HepG2 (cell line): Measurements from ENCODE around the gene KPNB1. TPM values are rescaled to one million over a fixed set of nuclear protein-coding genes. Genes with fewer than 3 reads are reported as not detected.

Source experiments
- HNRNPH1 ChIP-seq: fragments of 200-400 bp; formaldehyde crosslinking; optimal IDR thresholded peaks from 2 replicates; pipeline ENCODE3; 2017; ENCODE audit warnings: mild to moderate bottlenecking, low read depth, low read length
- HNRNPK ChIP-seq: fragments of 200-400 bp; formaldehyde crosslinking; IDR thresholded peaks from 2 replicates; pipeline ENCODE4 v1.6.1; 2018; ENCODE audit warnings: low read length, low read depth, moderate library complexity, mild to moderate bottlenecking; ENCODE audit not compliant: poor library complexity, severe bottlenecking
- PHF21A ChIP-seq: sonication (generic); formaldehyde crosslinking; IDR thresholded peaks from 2 replicates; pipeline ENCODE4 v1.5.0; 2020; ENCODE audit warnings: mild to moderate bottlenecking, missing genetic modification reagents
- PPARG ChIP-seq: conservative IDR thresholded peaks from 2 replicates; pipeline ENCODE4 v1.6.1; 2016; ENCODE audit warnings: missing biosample characterization, missing genetic modification reagents
- SOX6 ChIP-seq, 2 experiments: fragments of 450-650 bp in 1 of 2; sonication (generic) in 1 of 2; formaldehyde crosslinking in 1 of 2; IDR thresholded peaks; 2 replicates each; pipeline versions ENCODE4 v1.4.0 to v1.6.1; 2017 to 2020; ENCODE audit warnings: antibody characterized with exemption in 1 of 2, mild to moderate bottlenecking in 1 of 2, missing genetic modification reagents in 1 of 2
- U2AF1 ChIP-seq: fragments of 200-400 bp; formaldehyde crosslinking; optimal IDR thresholded peaks from 2 replicates; pipeline ENCODE3; 2017; ENCODE audit warnings: mild to moderate bottlenecking, low read depth, low read length
- ZBTB8A ChIP-seq: sonication (generic); formaldehyde crosslinking; IDR thresholded peaks from 2 replicates; pipeline ENCODE4 v1.4.0; 2020; ENCODE audit warnings: mild to moderate bottlenecking, low read depth, missing genetic modification reagents, borderline replicate concordance
- ZFP90 ChIP-seq: sonication (generic); formaldehyde crosslinking; IDR thresholded peaks from 2 replicates; pipeline ENCODE4 v1.8.0; 2022; ENCODE audit warnings: missing genetic modification reagents, mild to moderate bottlenecking, inconsistent platforms, borderline replicate concordance
- ZSCAN29 ChIP-seq: sonication (generic); formaldehyde crosslinking; conservative IDR thresholded peaks from 2 replicates; pipeline ENCODE4 v1.4.0; 2020; ENCODE audit warnings: mild to moderate bottlenecking, missing genetic modification reagents
- polyA plus RNA-seq, 8 experiments: library from polyadenylated mRNA; depleted of rRNA in 3 of 8; stranded (reverse) in 7 of 8; unstranded in 1 of 8; fragments of >200 nt; fragmentation: Illumina TruSeq in 4 of 8; extraction: Trizol in 4 of 8; gene quantifications; 2 replicates each; pipeline versions ENCODE4 v1.2.1 to v1.2.3, GENCODE V29; 2011 to 2016; ENCODE audit warnings: low read depth in 4 of 8, missing spikeins in 1 of 8, mixed read lengths in 1 of 8; ENCODE audit not compliant: insufficient read depth in 1 of 8
- total RNA-seq, 5 experiments: library from RNA; depleted of rRNA; stranded (reverse); fragments of >200 nt; fragmentation: Illumina TruSeq; extraction: Trizol; gene quantifications; 2 replicates each; pipeline ENCODE4 v1.2.3, GENCODE V29; 2016; ENCODE audit warnings: low read depth in 1 of 5
- TF ChIP-seq, protein P1 (sequence below): sonication (generic); formaldehyde crosslinking; IDR thresholded peaks from 2 replicates; pipeline ENCODE4 v1.4.0; 2020; ENCODE audit warnings: missing genetic modification reagents, mild to moderate bottlenecking, borderline replicate concordance
- TF ChIP-seq, protein P2 (sequence below): IDR thresholded peaks from 2 replicates; pipeline ENCODE4 v1.6.1; 2016; ENCODE audit warnings: low read depth, missing genetic modification reagents, missing compliant biosample characterization
- TF ChIP-seq, protein P3 (sequence below): sonication (generic); formaldehyde crosslinking; IDR thresholded peaks from 2 replicates; pipeline ENCODE4 v1.4.0; 2020; ENCODE audit warnings: missing genetic modification reagents, low read depth, mild to moderate bottlenecking, borderline replicate concordance
- TF ChIP-seq, protein P4 (sequence below): sonication (generic); formaldehyde crosslinking; IDR thresholded peaks from 2 replicates; pipeline ENCODE4 v1.4.0; 2020; ENCODE audit warnings: missing genetic modification reagents
- TF ChIP-seq, protein P5 (sequence below): sonication (generic); formaldehyde crosslinking; IDR thresholded peaks from 2 replicates; pipeline ENCODE4 v1.8.1; 2023; ENCODE audit warnings: mild to moderate bottlenecking, moderate library complexity, missing genetic modification reagents

KPNB1 gene
- total and polyA plus RNA-seq, 2 of the 13 experiments (the other 11 are each of a cell fraction or from before 2014, with no cell fraction given): 164 to 424 TPM

DNA sequence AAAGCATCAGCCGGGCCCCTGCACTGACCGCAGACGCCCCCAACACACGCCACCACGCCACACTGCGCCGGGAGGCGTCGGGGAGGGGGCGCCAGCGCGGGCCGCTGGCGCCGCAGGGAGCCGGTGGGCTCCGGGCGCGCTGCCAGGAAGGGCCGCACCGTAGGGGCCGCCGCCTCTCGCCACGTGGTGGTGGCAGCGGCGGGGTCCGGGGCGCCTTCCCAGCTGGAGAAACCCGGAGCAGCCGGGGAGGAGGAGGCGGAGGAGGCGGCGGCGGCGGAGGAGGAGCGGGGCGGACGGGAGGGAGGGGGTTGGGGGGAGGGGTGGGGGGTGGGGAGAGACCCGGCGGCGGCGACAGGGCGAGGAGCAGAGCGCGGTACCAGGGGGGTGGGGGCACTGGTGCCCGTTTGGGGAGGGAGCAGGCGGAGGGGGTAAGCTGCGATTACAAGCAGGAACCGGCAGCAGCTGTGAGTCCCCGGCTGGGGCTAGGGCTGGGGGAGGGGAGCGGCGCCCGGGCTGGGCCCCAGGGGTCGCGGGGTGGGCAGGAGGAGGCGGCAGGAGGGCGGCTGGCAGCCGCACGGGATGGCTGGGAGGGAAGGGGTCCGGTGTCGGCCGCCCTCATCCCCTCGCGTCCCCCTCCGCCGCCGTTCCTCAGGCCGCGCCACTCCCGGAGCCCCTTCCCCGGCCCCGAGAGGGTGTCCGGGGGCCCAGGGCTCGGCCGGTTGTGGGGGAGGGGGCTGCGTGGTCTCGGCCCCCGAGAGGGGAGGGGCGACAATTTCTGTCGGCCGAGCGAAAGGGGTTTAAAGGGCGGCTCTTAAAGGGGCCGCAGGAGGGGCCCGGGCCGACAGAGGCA lies 44.2 kb downstream of the KPNB1 start, which contains the start of gene TBKBP1 (continued):
- TF ChIP-seq HNRNPK (peak; percentile 78), PPARG (CRISPR knock-in tag) (no peak), U2AF1 (no peak), PHF21A (no peak), ZBTB8A (no peak), SOX6 (IDR thresholded peaks at IDR 0.05) (no peak), SOX6 (CRISPR knock-in tag; IDR thresholded peaks at IDR 0.05) (no peak), ZSCAN29 (CRISPR knock-in tag) (no peak), ZFP90 (CRISPR knock-in tag) (no peak), HNRNPH1 (no peak)
- TF ChIP-seq, protein P1, sequence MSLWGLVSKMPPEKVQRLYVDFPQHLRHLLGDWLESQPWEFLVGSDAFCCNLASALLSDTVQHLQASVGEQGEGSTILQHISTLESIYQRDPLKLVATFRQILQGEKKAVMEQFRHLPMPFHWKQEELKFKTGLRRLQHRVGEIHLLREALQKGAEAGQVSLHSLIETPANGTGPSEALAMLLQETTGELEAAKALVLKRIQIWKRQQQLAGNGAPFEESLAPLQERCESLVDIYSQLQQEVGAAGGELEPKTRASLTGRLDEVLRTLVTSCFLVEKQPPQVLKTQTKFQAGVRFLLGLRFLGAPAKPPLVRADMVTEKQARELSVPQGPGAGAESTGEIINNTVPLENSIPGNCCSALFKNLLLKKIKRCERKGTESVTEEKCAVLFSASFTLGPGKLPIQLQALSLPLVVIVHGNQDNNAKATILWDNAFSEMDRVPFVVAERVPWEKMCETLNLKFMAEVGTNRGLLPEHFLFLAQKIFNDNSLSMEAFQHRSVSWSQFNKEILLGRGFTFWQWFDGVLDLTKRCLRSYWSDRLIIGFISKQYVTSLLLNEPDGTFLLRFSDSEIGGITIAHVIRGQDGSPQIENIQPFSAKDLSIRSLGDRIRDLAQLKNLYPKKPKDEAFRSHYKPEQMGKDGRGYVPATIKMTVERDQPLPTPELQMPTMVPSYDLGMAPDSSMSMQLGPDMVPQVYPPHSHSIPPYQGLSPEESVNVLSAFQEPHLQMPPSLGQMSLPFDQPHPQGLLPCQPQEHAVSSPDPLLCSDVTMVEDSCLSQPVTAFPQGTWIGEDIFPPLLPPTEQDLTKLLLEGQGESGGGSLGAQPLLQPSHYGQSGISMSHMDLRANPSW (CRISPR knock-in tag): no peak
- TF ChIP-seq, protein P2, sequence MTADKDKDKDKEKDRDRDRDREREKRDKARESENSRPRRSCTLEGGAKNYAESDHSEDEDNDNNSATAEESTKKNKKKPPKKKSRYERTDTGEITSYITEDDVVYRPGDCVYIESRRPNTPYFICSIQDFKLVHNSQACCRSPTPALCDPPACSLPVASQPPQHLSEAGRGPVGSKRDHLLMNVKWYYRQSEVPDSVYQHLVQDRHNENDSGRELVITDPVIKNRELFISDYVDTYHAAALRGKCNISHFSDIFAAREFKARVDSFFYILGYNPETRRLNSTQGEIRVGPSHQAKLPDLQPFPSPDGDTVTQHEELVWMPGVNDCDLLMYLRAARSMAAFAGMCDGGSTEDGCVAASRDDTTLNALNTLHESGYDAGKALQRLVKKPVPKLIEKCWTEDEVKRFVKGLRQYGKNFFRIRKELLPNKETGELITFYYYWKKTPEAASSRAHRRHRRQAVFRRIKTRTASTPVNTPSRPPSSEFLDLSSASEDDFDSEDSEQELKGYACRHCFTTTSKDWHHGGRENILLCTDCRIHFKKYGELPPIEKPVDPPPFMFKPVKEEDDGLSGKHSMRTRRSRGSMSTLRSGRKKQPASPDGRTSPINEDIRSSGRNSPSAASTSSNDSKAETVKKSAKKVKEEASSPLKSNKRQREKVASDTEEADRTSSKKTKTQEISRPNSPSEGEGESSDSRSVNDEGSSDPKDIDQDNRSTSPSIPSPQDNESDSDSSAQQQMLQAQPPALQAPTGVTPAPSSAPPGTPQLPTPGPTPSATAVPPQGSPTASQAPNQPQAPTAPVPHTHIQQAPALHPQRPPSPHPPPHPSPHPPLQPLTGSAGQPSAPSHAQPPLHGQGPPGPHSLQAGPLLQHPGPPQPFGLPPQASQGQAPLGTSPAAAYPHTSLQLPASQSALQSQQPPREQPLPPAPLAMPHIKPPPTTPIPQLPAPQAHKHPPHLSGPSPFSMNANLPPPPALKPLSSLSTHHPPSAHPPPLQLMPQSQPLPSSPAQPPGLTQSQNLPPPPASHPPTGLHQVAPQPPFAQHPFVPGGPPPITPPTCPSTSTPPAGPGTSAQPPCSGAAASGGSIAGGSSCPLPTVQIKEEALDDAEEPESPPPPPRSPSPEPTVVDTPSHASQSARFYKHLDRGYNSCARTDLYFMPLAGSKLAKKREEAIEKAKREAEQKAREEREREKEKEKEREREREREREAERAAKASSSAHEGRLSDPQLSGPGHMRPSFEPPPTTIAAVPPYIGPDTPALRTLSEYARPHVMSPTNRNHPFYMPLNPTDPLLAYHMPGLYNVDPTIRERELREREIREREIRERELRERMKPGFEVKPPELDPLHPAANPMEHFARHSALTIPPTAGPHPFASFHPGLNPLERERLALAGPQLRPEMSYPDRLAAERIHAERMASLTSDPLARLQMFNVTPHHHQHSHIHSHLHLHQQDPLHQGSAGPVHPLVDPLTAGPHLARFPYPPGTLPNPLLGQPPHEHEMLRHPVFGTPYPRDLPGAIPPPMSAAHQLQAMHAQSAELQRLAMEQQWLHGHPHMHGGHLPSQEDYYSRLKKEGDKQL: no peak
- TF ChIP-seq, protein P3, sequence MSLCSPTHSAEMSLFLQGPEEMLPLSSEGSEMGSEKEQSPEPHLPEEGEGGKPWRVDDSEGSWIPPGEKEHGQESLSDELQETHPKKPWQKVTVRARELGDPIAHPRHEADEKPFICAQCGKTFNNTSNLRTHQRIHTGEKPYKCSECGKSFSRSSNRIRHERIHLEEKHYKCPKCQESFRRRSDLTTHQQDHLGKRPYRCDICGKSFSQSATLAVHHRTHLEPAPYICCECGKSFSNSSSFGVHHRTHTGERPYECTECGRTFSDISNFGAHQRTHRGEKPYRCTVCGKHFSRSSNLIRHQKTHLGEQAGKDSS (CRISPR knock-in tag): no peak
- TF ChIP-seq, protein P4, sequence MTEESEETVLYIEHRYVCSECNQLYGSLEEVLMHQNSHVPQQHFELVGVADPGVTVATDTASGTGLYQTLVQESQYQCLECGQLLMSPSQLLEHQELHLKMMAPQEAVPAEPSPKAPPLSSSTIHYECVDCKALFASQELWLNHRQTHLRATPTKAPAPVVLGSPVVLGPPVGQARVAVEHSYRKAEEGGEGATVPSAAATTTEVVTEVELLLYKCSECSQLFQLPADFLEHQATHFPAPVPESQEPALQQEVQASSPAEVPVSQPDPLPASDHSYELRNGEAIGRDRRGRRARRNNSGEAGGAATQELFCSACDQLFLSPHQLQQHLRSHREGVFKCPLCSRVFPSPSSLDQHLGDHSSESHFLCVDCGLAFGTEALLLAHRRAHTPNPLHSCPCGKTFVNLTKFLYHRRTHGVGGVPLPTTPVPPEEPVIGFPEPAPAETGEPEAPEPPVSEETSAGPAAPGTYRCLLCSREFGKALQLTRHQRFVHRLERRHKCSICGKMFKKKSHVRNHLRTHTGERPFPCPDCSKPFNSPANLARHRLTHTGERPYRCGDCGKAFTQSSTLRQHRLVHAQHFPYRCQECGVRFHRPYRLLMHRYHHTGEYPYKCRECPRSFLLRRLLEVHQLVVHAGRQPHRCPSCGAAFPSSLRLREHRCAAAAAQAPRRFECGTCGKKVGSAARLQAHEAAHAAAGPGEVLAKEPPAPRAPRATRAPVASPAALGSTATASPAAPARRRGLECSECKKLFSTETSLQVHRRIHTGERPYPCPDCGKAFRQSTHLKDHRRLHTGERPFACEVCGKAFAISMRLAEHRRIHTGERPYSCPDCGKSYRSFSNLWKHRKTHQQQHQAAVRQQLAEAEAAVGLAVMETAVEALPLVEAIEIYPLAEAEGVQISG (CRISPR knock-in tag): no peak
- TF ChIP-seq, protein P5, sequence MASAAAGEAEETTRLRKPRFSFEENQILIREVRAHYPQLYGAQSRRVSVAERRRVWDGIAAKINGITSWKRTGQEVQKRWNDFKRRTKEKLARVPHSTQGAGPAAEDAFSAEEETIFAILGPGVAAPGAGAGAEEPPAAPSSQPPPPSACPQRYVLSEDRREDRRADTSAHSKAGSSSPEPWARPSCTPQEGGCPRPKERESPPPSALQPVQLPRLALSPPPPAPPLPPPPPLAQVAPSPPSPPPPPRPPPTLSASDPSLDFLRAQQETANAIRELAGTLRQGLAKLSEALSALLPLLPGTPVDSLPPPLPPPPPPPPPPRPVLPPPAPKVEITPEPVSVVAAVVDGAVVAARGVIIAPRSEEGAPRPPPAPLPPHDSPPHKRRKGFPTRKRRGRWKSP (CRISPR knock-in tag): no peak
